ENCODE data around the gene SERGEF. TPM values are rescaled to one million over a fixed set of nuclear protein-coding genes. Genes with fewer than 3 reads are reported as not detected.
"Not testable (repeated sequence)": the region's sequence is repeated elsewhere in the genome, so short reads cannot be mapped to it uniquely, and the experiment has no call there.

Gene SERGEF
- total RNA-seq, 4 donors from 2014 or later: 17.1 to 39.3 (median 33.1) TPM

GRCh38 chr11:17877886-17878285 is 135.0 kb downstream of the SERGEF start:
- intact Hi-C loops (cut with DNase I; ENCODE audit: low total_unique reads): no loop called here
- TF ChIP-seq POLR2A (IDR thresholded peaks at IDR 0.05) (no peak), CTCF (IDR thresholded peaks at IDR 0.05) (no peak)
- no peak for DNase-seq (ENCODE audit: low spot score in 2 of 2)
- 91 to 100% methylated on average over 3 of the region's 3 CpGs for WGBS, 2 donors
- H3K4me3 ChIP-seq (ENCODE audit: low read depth, poor library complexity, severe bottlenecking): no peak overlapping the region

- DNase-seq (ENCODE audit: low spot score in 2 of 2): no peak
- intact Hi-C loops (cut with DNase I; ENCODE audit: low total_unique reads): no loop called here
- TF ChIP-seq POLR2A (IDR thresholded peaks at IDR 0.05) (no peak), CTCF (IDR thresholded peaks at IDR 0.05) (no peak)
- 70 to 75% methylated on average over 3 of the region's 3 CpGs for WGBS, 2 donors
- H3K4me3 ChIP-seq (ENCODE audit: low read depth, poor library complexity, severe bottlenecking): no peak overlapping the region
These were observed 136.0 kb downstream of the SERGEF start for GRCh38 chr11:17876827-17877226.

- intact Hi-C loops (cut with DNase I; ENCODE audit: low total_unique reads): no loop called here
- TF ChIP-seq CTCF (IDR thresholded peaks at IDR 0.05) (no peak), POLR2A (IDR thresholded peaks at IDR 0.05) (no peak)
- no peak for DNase-seq (ENCODE audit: low spot score in 2 of 2)
- no peak overlapping the region for H3K4me3 ChIP-seq (ENCODE audit: low read depth, poor library complexity, severe bottlenecking)
These were observed 137.0 kb downstream of the SERGEF start for GRCh38 chr11:17875891-17876290.

GRCh38 chr11:17873586-17873985 is 139.3 kb downstream of the SERGEF start:
- no peak for TF ChIP-seq CTCF (IDR thresholded peaks at IDR 0.05)
- no peak for TF ChIP-seq POLR2A (IDR thresholded peaks at IDR 0.05)
- no peak for DNase-seq (ENCODE audit: low spot score in 2 of 2)
- intact Hi-C loops (cut with DNase I; ENCODE audit: low total_unique reads): no loop called here
- H3K4me3 ChIP-seq (ENCODE audit: low read depth, poor library complexity, severe bottlenecking): no peak overlapping the region
- WGBS, 2 donors: 70 to 75% methylated on average over 2 of the region's 2 CpGs

GRCh38 chr11:17868398-17868797 is 144.4 kb downstream of the SERGEF start:
- not testable (repeated sequence) for H3K4me3 ChIP-seq (ENCODE audit: low read depth, poor library complexity, severe bottlenecking); DNase-seq (ENCODE audit: low spot score in 2 of 2)
- intact Hi-C loops (cut with DNase I; ENCODE audit: low total_unique reads): loop anchor here (2.0 kb wide), 1 partner anchor 272 kb away; no protein-coding TSS in a partner anchor
- WGBS, 2 donors: 98 to 99% methylated on average over 3 of the region's 3 CpGs

GRCh38 chr11:17867341-17867740 is 145.5 kb downstream of the SERGEF start:
- H3K4me3 ChIP-seq (ENCODE audit: low read depth, poor library complexity, severe bottlenecking): no peak overlapping the region
- intact Hi-C loops (cut with DNase I; ENCODE audit: low total_unique reads): no loop called here
- TF ChIP-seq CTCF (IDR thresholded peaks at IDR 0.05): no peak
- no peak for TF ChIP-seq POLR2A (IDR thresholded peaks at IDR 0.05)
- no peak for DNase-seq (ENCODE audit: low spot score in 2 of 2)
- WGBS, 2 donors: 90 to 100% methylated on average over 3 of the region's 3 CpGs
